H9 (cell line): ENCODE results near the gene PRAF2. TPM values are rescaled to one million over a fixed set of nuclear protein-coding genes. Genes with fewer than 3 reads are reported as not detected.

Experiments
- DNase-seq: peaks from one replicate; pipeline ENCODE4 v3.0.0-alpha.2; 2017
- H2AFZ ChIP-seq: one replicate; pipeline ENCODE4 v1.6.1; 2013; ENCODE audit warnings: mild to moderate bottlenecking, low read length, control low read depth, moderate library complexity
- H2AK5ac ChIP-seq: 2 replicates; pipeline ENCODE4 v1.6.1; 2013; ENCODE audit warnings: low read length, control low read depth, mixed read lengths; ENCODE audit not compliant: insufficient read length
- H2BK120ac ChIP-seq: one replicate; pipeline ENCODE4 v1.6.1; 2013; ENCODE audit warnings: low read depth, mild to moderate bottlenecking, low read length, control low read depth, inconsistent platforms; ENCODE audit not compliant: poor library complexity, severe bottlenecking
- H2BK12ac ChIP-seq: 2 replicates; pipeline ENCODE4 v1.6.1; 2013; ENCODE audit warnings: low read length, control low read depth, mixed read lengths, low read depth; ENCODE audit not compliant: insufficient read length
- H2BK15ac ChIP-seq: 2 replicates; pipeline ENCODE4 v1.6.1; 2013; ENCODE audit warnings: low read depth, low read length, control low read depth
- H2BK20ac ChIP-seq: one replicate; pipeline ENCODE4 v1.6.1; 2013; ENCODE audit warnings: low read depth, mild to moderate bottlenecking, low read length, control low read depth, inconsistent platforms; ENCODE audit not compliant: poor library complexity, severe bottlenecking
- H2BK5ac ChIP-seq: 2 replicates; pipeline ENCODE4 v1.6.1; 2013; ENCODE audit warnings: low read length, control low read depth, mixed read lengths; ENCODE audit not compliant: insufficient read length
- H3K14ac ChIP-seq: 2 replicates; pipeline ENCODE4 v1.6.1; 2013; ENCODE audit warnings: low read length, control low read depth; ENCODE audit not compliant: insufficient read depth
- H3K18ac ChIP-seq: 2 replicates; pipeline ENCODE4 v1.6.1; 2013; ENCODE audit warnings: low read depth, mild to moderate bottlenecking, mixed read lengths, low read length, control low read depth; ENCODE audit not compliant: insufficient read length
- H3K23ac ChIP-seq: 2 replicates; pipeline ENCODE4 v1.6.1; 2013; ENCODE audit warnings: low read length, control low read depth, mixed read lengths, low read depth; ENCODE audit not compliant: insufficient read length
- H3K23me2 ChIP-seq: 2 replicates; pipeline ENCODE4 v1.6.1; 2013; ENCODE audit warnings: low read depth, mild to moderate bottlenecking, mixed read lengths, low read length, control low read depth; ENCODE audit not compliant: insufficient read length, poor library complexity, severe bottlenecking
- H3K27ac ChIP-seq: 2 replicates; pipeline ENCODE4 v1.5.1; 2013; ENCODE audit warnings: low read length, control low read depth, mixed read lengths, low read depth; ENCODE audit not compliant: insufficient read length
- H3K27me3 ChIP-seq: 2 replicates; pipeline ENCODE4 v1.6.1; 2013; ENCODE audit warnings: low read length, control low read depth, inconsistent platforms; ENCODE audit not compliant: insufficient read depth
- H3K4ac ChIP-seq: 2 replicates; pipeline ENCODE4 v1.6.1; 2013; ENCODE audit warnings: low read depth, mild to moderate bottlenecking, control low read depth, inconsistent platforms, low read length, moderate library complexity
- H3K4me1 ChIP-seq: 2 replicates; pipeline ENCODE4 v1.6.1; 2013; ENCODE audit warnings: low read length, control low read depth, inconsistent platforms; ENCODE audit not compliant: insufficient read depth
- H3K4me2 ChIP-seq: 2 replicates; pipeline ENCODE4 v1.6.1; 2013; ENCODE audit warnings: low read length, control low read depth, mixed read lengths; ENCODE audit not compliant: insufficient read length, insufficient read depth
- H3K56ac ChIP-seq: 2 replicates; pipeline ENCODE4 v1.6.1; 2013; ENCODE audit warnings: low read depth, mild to moderate bottlenecking, mixed read lengths, low read length, control low read depth; ENCODE audit not compliant: insufficient read length
- H3K79me1 ChIP-seq: 2 replicates; pipeline ENCODE4 v1.6.1; 2013; ENCODE audit warnings: low read depth, mild to moderate bottlenecking, moderate library complexity, low read length, control low read depth, inconsistent platforms; ENCODE audit not compliant: insufficient read depth, poor library complexity, severe bottlenecking
- H3K79me2 ChIP-seq: 2 replicates; pipeline ENCODE4 v1.6.1; 2013; ENCODE audit warnings: low read length, control low read depth, inconsistent platforms; ENCODE audit not compliant: insufficient read depth
- H3K9ac ChIP-seq: 2 replicates; pipeline ENCODE4 v1.6.1; 2013; ENCODE audit warnings: low read length, control low read depth, mixed read lengths; ENCODE audit not compliant: insufficient read length; ENCODE audit errors: extremely low read depth
- H3K9me3 ChIP-seq: one replicate; pipeline ENCODE4 v1.6.1; 2013; ENCODE audit warnings: low read depth, low read length, inconsistent platforms; ENCODE audit not compliant: control insufficient read depth
- H3T11ph ChIP-seq: one replicate; pipeline ENCODE4 v1.6.1; 2013; ENCODE audit warnings: mild to moderate bottlenecking, low read length, control low read depth, inconsistent platforms
- H4K20me1 ChIP-seq: one replicate; pipeline ENCODE4 v1.6.1; 2013; ENCODE audit not compliant: control insufficient read depth, insufficient read length, insufficient read depth
- H4K5ac ChIP-seq: 2 replicates; pipeline ENCODE4 v1.6.1; 2013; ENCODE audit warnings: low read depth, mild to moderate bottlenecking, mixed read lengths, low read length, control low read depth; ENCODE audit not compliant: insufficient read length
- H4K8ac ChIP-seq: replicated peaks from 2 replicates; pipeline ENCODE4 v1.6.1; 2013; ENCODE audit warnings: low read length, control low read depth, mixed read lengths, low read depth; ENCODE audit not compliant: insufficient read length
- H4K91ac ChIP-seq: 2 replicates; pipeline ENCODE4 v1.6.1; 2013; ENCODE audit warnings: low read depth, mild to moderate bottlenecking, moderate library complexity, mixed read lengths, low read length, control low read depth; ENCODE audit not compliant: insufficient read length
- H3K27ac Mint-ChIP-seq, 3 experiments: 2 replicates in 2 of 3; 3 replicates in 1 of 3; pipeline ENCODE4 v1.8.0; 2020 to 2021; ENCODE audit warnings: mixed read lengths in 3 of 3, mild to moderate bottlenecking in 1 of 3, moderate library complexity in 1 of 3
- H3K27me3 Mint-ChIP-seq: 2 replicates; pipeline ENCODE4 v1.8.0; 2021; ENCODE audit warnings: low read depth, mild to moderate bottlenecking, moderate library complexity, mixed read lengths
- H3K36me3 Mint-ChIP-seq, 3 experiments: 2 replicates in 2 of 3; 3 replicates in 1 of 3; pipeline ENCODE4 v1.8.0; 2020 to 2021; ENCODE audit warnings: low read depth in 3 of 3, mixed read lengths in 3 of 3; ENCODE audit not compliant: insufficient read depth in 1 of 3
- H3K4me1 Mint-ChIP-seq, 2 experiments: 2 replicates each; pipeline ENCODE4 v1.8.0; 2020; ENCODE audit warnings: mixed read lengths in 2 of 2
- H3K4me3 Mint-ChIP-seq, 2 experiments: 2 replicates in 1 of 2; 3 replicates in 1 of 2; pipeline ENCODE4 v1.8.0; 2020 to 2021; ENCODE audit warnings: mild to moderate bottlenecking in 2 of 2, mixed read lengths in 2 of 2, moderate library complexity in 1 of 2
- H3K9me3 Mint-ChIP-seq, 2 experiments: 2 replicates in 1 of 2; 3 replicates in 1 of 2; pipeline ENCODE4 v1.8.0; 2020; ENCODE audit warnings: mild to moderate bottlenecking in 2 of 2, mixed read lengths in 2 of 2, moderate library complexity in 1 of 2
- WGBS: extraction: QIAGEN DNeasy Blood & Tissue Kit; methylation state at CpG from one replicate; pipeline ENCODE4 v1.1.7; 2013; ENCODE audit warnings: missing lambda C conversion rate, low lambda C conversion rate, mixed read lengths; ENCODE audit not compliant: insufficient read length; ENCODE audit errors: extremely low coverage; 5-methylcytosine and 5-hydroxymethylcytosine counted together
- total RNA-seq: library from RNA; stranded (reverse); gene quantifications from 2 replicates; pipeline ENCODE4 v1.2.1, GENCODE V29; 2021
- TF ChIP-seq, protein P1 (sequence below): fragments of 200-600 bp; sonication (generic); conservative IDR thresholded peaks from 3 replicates; pipeline ENCODE4 v1.8.0; 2021; ENCODE audit warnings: antibody characterized with exemption, mild to moderate bottlenecking

Gene PRAF2
- total RNA-seq, 1 experiment from 2014 or later: 13.4 TPM

DNA sequence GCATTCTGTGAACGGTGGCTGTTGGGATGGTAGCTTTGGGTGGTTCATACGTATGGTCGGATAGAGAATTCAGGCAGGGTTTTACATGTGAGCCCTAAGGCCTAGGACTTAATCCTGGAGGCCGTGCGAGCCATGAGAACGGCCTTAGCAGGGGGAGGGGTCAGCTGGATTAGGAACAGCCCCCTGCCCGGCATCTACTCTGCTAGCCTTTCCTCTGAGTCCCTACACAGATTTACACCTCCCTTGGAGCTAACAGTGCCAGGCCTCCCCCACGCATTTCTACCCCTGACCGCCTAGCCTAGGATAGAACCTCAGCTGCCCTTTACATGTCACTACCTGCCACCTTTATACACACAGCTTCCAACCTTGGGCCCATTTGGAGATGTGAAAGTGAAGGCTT lies 7.1 kb downstream of the PRAF2 start:
- peaks cover 10 to 63% (median 36%) of the 10 kb centered on the region in 3 experiments for H3K36me3 Mint-ChIP-seq
- H3T11ph ChIP-seq: no peak overlapping the region
- no peaks in the 10 kb centered on the region for H3K4me1 Mint-ChIP-seq
- H3K18ac ChIP-seq: no peak overlapping the region
- H2BK15ac ChIP-seq: no peak overlapping the region
- H2BK5ac ChIP-seq: no peak overlapping the region
- H3K27ac Mint-ChIP-seq: no peak overlapping the region
- no peak for DNase-seq
- H4K91ac ChIP-seq: no peak overlapping the region
- H3K14ac ChIP-seq: no peak overlapping the region
- H4K8ac ChIP-seq: no peak overlapping the region
- H3K27ac ChIP-seq: no peak overlapping the region
- H3K27me3 ChIP-seq: no peaks in the 10 kb centered on the region
- peaks cover 3% of the 10 kb centered on the region for H3K27me3 Mint-ChIP-seq
- H3K4me1 ChIP-seq: no peaks in the 10 kb centered on the region
- WGBS: no CpG with 5 or more reads among the region's 9 CpGs
- no peak overlapping the region for H3K4ac ChIP-seq
- no peak overlapping the region for H3K9ac ChIP-seq
- H2AFZ ChIP-seq: no peak overlapping the region
- H3K9me3 Mint-ChIP-seq: peaks cover 70 to 79% of the 10 kb centered on the region in 2 experiments
- no peaks in the 10 kb centered on the region for H3K9me3 ChIP-seq
- no peak overlapping the region for H3K4me2 ChIP-seq
- no peak overlapping the region for H3K4me3 Mint-ChIP-seq
- no peak overlapping the region for H2BK120ac ChIP-seq
- H2BK20ac ChIP-seq: no peak overlapping the region
- H4K20me1 ChIP-seq: no peaks in the 10 kb centered on the region
- TF ChIP-seq, protein P1, sequence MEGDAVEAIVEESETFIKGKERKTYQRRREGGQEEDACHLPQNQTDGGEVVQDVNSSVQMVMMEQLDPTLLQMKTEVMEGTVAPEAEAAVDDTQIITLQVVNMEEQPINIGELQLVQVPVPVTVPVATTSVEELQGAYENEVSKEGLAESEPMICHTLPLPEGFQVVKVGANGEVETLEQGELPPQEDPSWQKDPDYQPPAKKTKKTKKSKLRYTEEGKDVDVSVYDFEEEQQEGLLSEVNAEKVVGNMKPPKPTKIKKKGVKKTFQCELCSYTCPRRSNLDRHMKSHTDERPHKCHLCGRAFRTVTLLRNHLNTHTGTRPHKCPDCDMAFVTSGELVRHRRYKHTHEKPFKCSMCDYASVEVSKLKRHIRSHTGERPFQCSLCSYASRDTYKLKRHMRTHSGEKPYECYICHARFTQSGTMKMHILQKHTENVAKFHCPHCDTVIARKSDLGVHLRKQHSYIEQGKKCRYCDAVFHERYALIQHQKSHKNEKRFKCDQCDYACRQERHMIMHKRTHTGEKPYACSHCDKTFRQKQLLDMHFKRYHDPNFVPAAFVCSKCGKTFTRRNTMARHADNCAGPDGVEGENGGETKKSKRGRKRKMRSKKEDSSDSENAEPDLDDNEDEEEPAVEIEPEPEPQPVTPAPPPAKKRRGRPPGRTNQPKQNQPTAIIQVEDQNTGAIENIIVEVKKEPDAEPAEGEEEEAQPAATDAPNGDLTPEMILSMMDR: no peak
- H2BK12ac ChIP-seq: no peak overlapping the region
- no peak overlapping the region for H3K56ac ChIP-seq
- no peaks in the 10 kb centered on the region for H3K79me1 ChIP-seq
- no peak overlapping the region for H4K5ac ChIP-seq
- no peak overlapping the region for H2AK5ac ChIP-seq
- no peaks in the 10 kb centered on the region for H3K23me2 ChIP-seq
- H3K23ac ChIP-seq: no peak overlapping the region
- H3K79me2 ChIP-seq: 0 out of 2 replicates have a peak, but pooled peaks cover 1% of the 10 kb centered on the region
